OCI-LY7 (cell line): Measurements from ENCODE around the gene TRIO.

Experiments used
- CTCF ChIP-seq: fragments of 200-600 bp; sonication (generic); conservative IDR thresholded peaks from 2 replicates; pipeline ENCODE4 v1.5.1; 2014; ENCODE audit warnings: mild to moderate bottlenecking, antibody characterized with exemption, low read length, moderate library complexity, mixed read lengths
- EZH2phosphoT487 ChIP-seq: fragments of 200-600 bp; sonication (generic); IDR thresholded peaks from 2 replicates; pipeline ENCODE4 v1.6.1; 2018; ENCODE audit warnings: low read depth, borderline replicate concordance, mild to moderate bottlenecking, mixed run types, antibody characterized with exemption, low read length, moderate library complexity, mixed read lengths

GRCh38 chr5:14528926-14529325 is 385.8 kb downstream of the TRIO start:
- TF ChIP-seq CTCF, result no peak
- no peak for TF ChIP-seq EZH2phosphoT487
